ENCODE results near the gene CMYA5. TPM values are rescaled to one million over a fixed set of nuclear protein-coding genes. Genes with fewer than 3 reads are reported as not detected.

Gene CMYA5
- total RNA-seq (2012; rRNA removed) (0.83 and 0.90 TPM in 2 replicates), polyA plus RNA-seq (2012; rRNA removed) (0.39 and 0.60 TPM in 2 replicates), Bru-seq, nascent RNA (percentile 35 among the genes with signal in this experiment), BruChase-seq, experiment 1, labeled RNA remaining after a 6-hour chase (percentile 44 among the genes with signal in this experiment), BruChase-seq, experiment 2, labeled RNA remaining after a 2-hour chase (percentile 45 among the genes with signal in this experiment)
- 0.33 and 0.81 TPM in 2 replicates for polyA plus RNA-seq (2012; cell fraction: cytosol; rRNA removed)
- 0.97 and 2.3 TPM in 2 replicates for polyA plus RNA-seq (2012; cell fraction: nucleus; rRNA removed; ENCODE audit: low replicate concordance)
- long read RNA-seq: 0 reads

DNA sequence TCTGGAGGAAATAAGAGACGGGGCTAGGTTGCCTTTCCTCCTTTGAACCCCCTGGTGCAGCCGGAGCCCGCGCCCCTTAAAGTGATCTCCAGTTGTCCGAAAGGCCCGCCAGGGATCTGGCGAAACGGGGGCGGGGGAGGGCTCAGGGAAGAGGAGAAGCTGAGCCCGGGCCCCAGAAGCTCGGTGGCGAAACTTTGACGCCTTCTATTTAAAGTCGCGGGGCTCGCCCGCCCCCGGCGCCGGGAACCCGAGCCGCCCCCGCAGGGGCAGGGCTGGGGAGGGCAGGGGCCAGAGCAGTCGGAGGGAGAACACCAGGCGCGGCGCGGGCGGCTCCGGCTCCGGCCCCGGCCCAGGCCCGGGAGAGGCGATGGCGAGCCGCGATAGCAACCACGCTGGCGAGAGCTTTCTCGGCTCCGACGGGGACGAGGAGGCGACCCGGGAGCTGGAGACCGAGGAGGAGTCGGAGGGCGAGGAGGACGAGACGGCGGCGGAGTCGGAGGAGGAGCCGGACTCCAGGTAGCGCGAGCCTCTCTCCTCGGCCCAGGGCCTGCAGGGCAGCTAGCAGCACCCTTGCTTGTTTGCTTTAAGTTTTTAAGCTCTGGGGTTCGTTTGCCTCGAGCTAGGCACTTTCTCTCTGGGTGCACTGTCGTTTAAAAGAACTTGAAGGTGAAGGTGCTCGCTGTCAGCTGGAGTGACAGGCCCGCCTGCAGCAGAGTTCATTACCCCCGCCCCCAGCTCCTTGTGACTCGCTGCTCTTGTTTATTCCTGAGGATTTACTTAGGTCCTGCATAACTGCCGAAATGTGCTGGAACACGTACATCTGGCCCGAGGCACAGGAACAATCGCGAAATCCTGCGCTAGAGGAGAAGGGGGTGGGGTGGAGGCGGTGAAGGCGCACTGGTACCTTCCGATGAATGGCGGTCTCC lies at the start of gene CMYA5:
Gene CMYA5, plus strand, starts transcription at position 296 of the 926 bp plus-strand sequence. Its CDS starts 72 bp downstream, at position 368.
- H2AFZ ChIP-seq (replicated peaks; ENCODE audit: low read length, poor library complexity): peak within 1 kb of the TSS; percentile 80
- peaks cover 3% of the 10 kb centered on the region; the same call in 1 of the 2 replicates for H3K4me1 ChIP-seq (ENCODE audit: control insufficient read depth, insufficient read depth, low read length)
- peak within 1 kb of the TSS; percentile 60 for H3K9ac ChIP-seq (ENCODE audit: low read depth, low read length)
- no peak within 1 kb of the TSS for H2BK20ac ChIP-seq (ENCODE audit: low read depth, low read length)
- H3K79me1 ChIP-seq (ENCODE audit: low read depth in 1 of 2, low read length in 2 of 2): no peaks in the 10 kb centered on the region; a peak in 1 of 4 replicates
- DNase-seq (peak; percentile 33), ATAC-seq (ENCODE audit: low read depth) (peak; percentile 67)
- intact Hi-C loops (cut with micrococcal nuclease): no loop called here
- H3K14ac ChIP-seq (replicated peaks; ENCODE audit: low read depth, low read length): peak within 1 kb of the TSS; percentile 65
- ChIA-PET POLR2A (ENCODE audit: unreplicated experiment) (interaction anchor here (0.6 kb wide), 1 partner anchor 754 kb away, joined by 5 read pairs; no protein-coding TSS in a partner anchor), CTCF (no interaction called here)
- no peak within 1 kb of the TSS for H2AK5ac ChIP-seq (ENCODE audit: low read depth, low read length)
- BruUV-seq (replicated peaks): no TSS peak
- H3K18ac ChIP-seq (ENCODE audit: low read depth, low read length): no peak within 1 kb of the TSS
- WGBS, 2 experiments (ENCODE audit: extremely low coverage in 2 of 2, insufficient read length in 1 of 2): 8% methylated on average over 48 of the region's 74 CpGs; no CpG with 5 or more reads in 1 of the 2 experiments
- H2BK120ac ChIP-seq (ENCODE audit: low read depth, low read length): no peak within 1 kb of the TSS
- H4K8ac ChIP-seq (ENCODE audit: low read depth in 2 of 2, low read length in 2 of 2): peak within 1 kb of the TSS in 1 of 2 experiments; percentile 5; a peak in 1 of 4 replicates
- no peaks in the 10 kb centered on the region; the same call in 1 of the 2 replicates for H3K36me3 ChIP-seq (ENCODE audit: control insufficient read depth, insufficient read depth, low read length)
- H3K4me2 ChIP-seq (ENCODE audit: low read depth, low read length): peak within 1 kb of the TSS; percentile 53
- H3K23ac ChIP-seq (ENCODE audit: low read depth, low read length): peak within 1 kb of the TSS; percentile 65; the same call in 1 of the 2 replicates
- H2BK15ac ChIP-seq (ENCODE audit: low read depth, low read length): no peak within 1 kb of the TSS
- H3K4ac ChIP-seq (ENCODE audit: low read depth, low read length): no peak within 1 kb of the TSS; the same call in 1 of the 2 replicates
- H4K91ac ChIP-seq (ENCODE audit: insufficient read depth, low read depth, low read length): no peak within 1 kb of the TSS
- no peak within 1 kb of the TSS for H2BK5ac ChIP-seq (ENCODE audit: low read depth, low read length, poor library complexity, severe bottlenecking)
- H3K56ac ChIP-seq (ENCODE audit: extremely low read depth, insufficient read depth, low read length): no peak within 1 kb of the TSS
- in situ Hi-C loops (cut with MboI; ENCODE audit: low sequenced_read_pairs): no loop called here
- no peaks in the 10 kb centered on the region for H3K27me3 ChIP-seq (ENCODE audit: control insufficient read depth, insufficient read depth, low read length)
- no peaks in the 10 kb centered on the region for H4K20me1 ChIP-seq (ENCODE audit: insufficient read depth, low read length)
- peak within 1 kb of the TSS; percentile 22 for H3K4me3 ChIP-seq (ENCODE audit: insufficient read depth, low read depth, low read length)
- peak within 1 kb of the TSS; percentile 33 for H2AK9ac ChIP-seq (replicated peaks; ENCODE audit: low read depth, low read length, poor library complexity)
- no peak within 1 kb of the TSS; the same call in 1 of the 2 replicates for H4K5ac ChIP-seq (ENCODE audit: low read depth, low read length)
- H3K27ac ChIP-seq (ENCODE audit: insufficient read depth, low read length): peak within 1 kb of the TSS; percentile 21; the same call in 1 of the 2 replicates
- H3K9me1 ChIP-seq (ENCODE audit: insufficient read depth, low read length): no peaks in the 10 kb centered on the region
- H3K9me3 ChIP-seq (ENCODE audit: control insufficient read depth, insufficient read depth, low read length): no peaks in the 10 kb centered on the region
- dilution Hi-C loops (cut with HindIII; ENCODE audit: low sequenced_read_pairs, unreplicated experiment): no loop called here
- no peak for TF ChIP-seq RAD21 (IDR thresholded peaks at IDR 0.05; ENCODE audit: low read length)
- TF ChIP-seq RFX5 (IDR thresholded peaks at IDR 0.05; ENCODE audit: low read depth, low read length): no peak
- no peak for TF ChIP-seq NFE2L2 (IDR thresholded peaks at IDR 0.05; ENCODE audit: low read depth, low read length)
- no peak for TF ChIP-seq POLR2A (IDR thresholded peaks at IDR 0.05; ENCODE audit: low read depth, low read length)
- TF ChIP-seq CEBPB (IDR thresholded peaks at IDR 0.05; ENCODE audit: low read depth, low read length): no peak
- TF ChIP-seq FOS (IDR thresholded peaks at IDR 0.05; ENCODE audit: low read depth, low read length): no peak
- no peak for TF ChIP-seq SMC3 (IDR thresholded peaks at IDR 0.05; ENCODE audit: low read depth, low read length)
- no peak for TF ChIP-seq MAFK (IDR thresholded peaks at IDR 0.05; ENCODE audit: low read depth, low read length)
- TF ChIP-seq USF2 (IDR thresholded peaks at IDR 0.05; ENCODE audit: low read depth, low read length): no peak
- TF ChIP-seq ELK1 (IDR thresholded peaks at IDR 0.05; ENCODE audit: borderline replicate concordance, low read depth, low read length): no peak
- no peak for TF ChIP-seq BHLHE40 (IDR thresholded peaks at IDR 0.05; ENCODE audit: low read depth, low read length)
- TF ChIP-seq CTCF (conservative IDR thresholded peaks at IDR 0.05; ENCODE audit: low read depth, low read length): no peak
